ENCODE measurements around the gene DSC2.

DSC2 gene

DNA sequence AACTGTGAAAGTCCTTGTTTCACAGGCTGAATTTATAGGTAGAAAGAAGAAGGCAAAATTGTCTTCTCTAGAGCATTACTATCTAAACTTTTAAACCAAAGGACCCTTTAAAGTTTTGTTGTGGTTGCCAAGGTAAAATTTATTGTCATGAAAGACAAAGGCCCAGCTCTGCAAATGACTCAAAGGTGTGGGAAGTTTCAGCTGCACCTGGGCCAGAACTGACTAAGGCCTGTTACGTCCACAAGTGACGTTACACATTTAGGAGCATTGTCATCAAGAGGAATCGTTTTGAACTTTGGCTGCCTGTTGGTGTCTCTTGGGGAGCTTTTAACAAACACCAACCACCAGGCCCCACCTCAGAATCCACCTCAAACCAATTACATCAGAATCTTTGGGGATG is 51.6 kb downstream of the DSC2 start:
- TF ChIP-seq EZH2phosphoT487 (IDR thresholded peaks at IDR 0.05; ENCODE audit: low read length) (no peak), EZH2 (optimal IDR thresholded peaks at IDR 0.05; ENCODE audit: low read depth, low read length) (no peak)
- TF ChIP-seq, protein P1, sequence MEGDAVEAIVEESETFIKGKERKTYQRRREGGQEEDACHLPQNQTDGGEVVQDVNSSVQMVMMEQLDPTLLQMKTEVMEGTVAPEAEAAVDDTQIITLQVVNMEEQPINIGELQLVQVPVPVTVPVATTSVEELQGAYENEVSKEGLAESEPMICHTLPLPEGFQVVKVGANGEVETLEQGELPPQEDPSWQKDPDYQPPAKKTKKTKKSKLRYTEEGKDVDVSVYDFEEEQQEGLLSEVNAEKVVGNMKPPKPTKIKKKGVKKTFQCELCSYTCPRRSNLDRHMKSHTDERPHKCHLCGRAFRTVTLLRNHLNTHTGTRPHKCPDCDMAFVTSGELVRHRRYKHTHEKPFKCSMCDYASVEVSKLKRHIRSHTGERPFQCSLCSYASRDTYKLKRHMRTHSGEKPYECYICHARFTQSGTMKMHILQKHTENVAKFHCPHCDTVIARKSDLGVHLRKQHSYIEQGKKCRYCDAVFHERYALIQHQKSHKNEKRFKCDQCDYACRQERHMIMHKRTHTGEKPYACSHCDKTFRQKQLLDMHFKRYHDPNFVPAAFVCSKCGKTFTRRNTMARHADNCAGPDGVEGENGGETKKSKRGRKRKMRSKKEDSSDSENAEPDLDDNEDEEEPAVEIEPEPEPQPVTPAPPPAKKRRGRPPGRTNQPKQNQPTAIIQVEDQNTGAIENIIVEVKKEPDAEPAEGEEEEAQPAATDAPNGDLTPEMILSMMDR (IDR thresholded peaks at IDR 0.05; ENCODE audit: low read length) = no peak
- no peak overlapping the region for H3K27ac ChIP-seq (ENCODE audit: low read length)
- H3K4me2 ChIP-seq (ENCODE audit: low read depth, low read length) = no peak overlapping the region
- H4K20me1 ChIP-seq (ENCODE audit: insufficient read depth, low read length) = no peaks in the 10 kb centered on the region
- no peak overlapping the region for H3K9ac ChIP-seq (ENCODE audit: low read length)
- H3F3A ChIP-seq (ENCODE audit: insufficient read depth, low read length) = no peaks in the 10 kb centered on the region
- no peak overlapping the region for H2AFZ ChIP-seq (ENCODE audit: low read length)
- DNase-seq = no peak
- no peaks in the 10 kb centered on the region for H3K36me3 ChIP-seq (replicated peaks; ENCODE audit: insufficient read depth, low read length)
- no peaks in the 10 kb centered on the region for H3K79me2 ChIP-seq (ENCODE audit: low read length)
- no peaks in the 10 kb centered on the region for H3K9me2 ChIP-seq (replicated peaks; ENCODE audit: insufficient read depth, low read length)
- no peaks in the 10 kb centered on the region for H3K9me3 ChIP-seq (replicated peaks; ENCODE audit: insufficient read depth, low read length)
- no peaks in the 10 kb centered on the region for H3K4me1 ChIP-seq (ENCODE audit: low read length)
- H3K27me3 ChIP-seq (replicated peaks; ENCODE audit: insufficient read depth, low read length) = no peaks in the 10 kb centered on the region
- no peak overlapping the region for H3K4me3 ChIP-seq (ENCODE audit: low read length)

DNA sequence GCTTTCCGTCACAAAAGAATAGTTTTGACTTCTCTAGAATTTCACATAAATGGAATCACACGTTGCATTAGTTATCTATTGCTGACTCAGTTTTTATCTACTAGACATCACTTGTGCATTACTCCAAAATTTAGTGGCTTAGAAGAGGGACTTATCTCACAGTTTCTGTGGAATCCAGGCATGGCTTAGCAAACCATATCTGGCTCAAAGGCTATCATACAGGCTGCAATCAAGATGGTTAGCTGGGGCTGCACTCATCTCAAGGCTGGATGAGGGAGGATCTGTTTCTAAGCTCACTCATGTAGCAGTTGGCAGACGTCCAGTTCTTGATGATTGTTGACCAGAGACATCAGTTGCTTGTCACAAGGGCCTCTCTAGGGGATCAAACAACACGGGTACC is 53.0 kb downstream of the DSC2 start:
- no peaks in the 10 kb centered on the region for H3K9me3 ChIP-seq (replicated peaks; ENCODE audit: insufficient read depth, low read length)
- no peak overlapping the region for H2AFZ ChIP-seq (ENCODE audit: low read length)
- no peaks in the 10 kb centered on the region for H3K4me1 ChIP-seq (ENCODE audit: low read length)
- no peaks in the 10 kb centered on the region for H3K79me2 ChIP-seq (ENCODE audit: low read length)
- no peak overlapping the region for H3K9ac ChIP-seq (ENCODE audit: low read length)
- no peaks in the 10 kb centered on the region for H3K9me2 ChIP-seq (replicated peaks; ENCODE audit: insufficient read depth, low read length)
- no peak for DNase-seq
- no peak overlapping the region for H3K4me2 ChIP-seq (ENCODE audit: low read depth, low read length)
- TF ChIP-seq EZH2phosphoT487 (IDR thresholded peaks at IDR 0.05; ENCODE audit: low read length) (no peak), EZH2 (optimal IDR thresholded peaks at IDR 0.05; ENCODE audit: low read depth, low read length) (no peak)
- TF ChIP-seq, protein P1 (IDR thresholded peaks at IDR 0.05; ENCODE audit: low read length) = no peak
- H3K27me3 ChIP-seq (replicated peaks; ENCODE audit: insufficient read depth, low read length) = no peaks in the 10 kb centered on the region
- no peak overlapping the region for H3K27ac ChIP-seq (ENCODE audit: low read length)
- H4K20me1 ChIP-seq (ENCODE audit: insufficient read depth, low read length) = no peaks in the 10 kb centered on the region
- no peaks in the 10 kb centered on the region for H3K36me3 ChIP-seq (replicated peaks; ENCODE audit: insufficient read depth, low read length)
- no peaks in the 10 kb centered on the region for H3F3A ChIP-seq (ENCODE audit: insufficient read depth, low read length)
- H3K4me3 ChIP-seq (ENCODE audit: low read length) = no peak overlapping the region

DNA sequence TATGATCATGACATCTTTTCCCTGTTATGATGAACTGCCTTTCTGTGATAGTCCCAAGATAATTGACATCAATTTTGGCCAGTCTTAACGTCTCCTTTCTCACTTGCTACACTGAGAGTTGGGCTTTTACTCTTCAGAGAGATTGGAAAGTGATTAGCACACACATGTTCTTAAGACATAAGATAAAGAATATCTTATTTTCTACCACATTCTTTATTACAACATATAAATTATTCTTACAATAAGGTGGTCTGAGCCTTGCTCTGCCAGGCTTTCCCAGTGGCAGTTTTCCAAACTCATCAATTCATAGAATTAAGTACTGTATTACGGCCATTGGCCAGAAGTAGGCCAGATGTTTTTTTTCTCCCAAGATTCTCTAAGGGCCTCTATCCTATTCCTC is 54.0 kb downstream of the DSC2 start:
- H3K9ac ChIP-seq (ENCODE audit: low read length) = no peak overlapping the region
- H3K27ac ChIP-seq (ENCODE audit: low read length) = no peak overlapping the region
- no peaks in the 10 kb centered on the region for H4K20me1 ChIP-seq (ENCODE audit: insufficient read depth, low read length)
- no peak for DNase-seq
- no peak overlapping the region for H2AFZ ChIP-seq (ENCODE audit: low read length)
- no peaks in the 10 kb centered on the region for H3K27me3 ChIP-seq (replicated peaks; ENCODE audit: insufficient read depth, low read length)
- H3F3A ChIP-seq (ENCODE audit: insufficient read depth, low read length) = no peaks in the 10 kb centered on the region
- no peak overlapping the region for H3K4me2 ChIP-seq (ENCODE audit: low read depth, low read length)
- H3K36me3 ChIP-seq (replicated peaks; ENCODE audit: insufficient read depth, low read length) = no peaks in the 10 kb centered on the region
- no peaks in the 10 kb centered on the region for H3K9me2 ChIP-seq (replicated peaks; ENCODE audit: insufficient read depth, low read length)
- no peaks in the 10 kb centered on the region for H3K9me3 ChIP-seq (replicated peaks; ENCODE audit: insufficient read depth, low read length)
- H3K4me3 ChIP-seq (ENCODE audit: low read length) = no peak overlapping the region
- TF ChIP-seq, protein P1 (IDR thresholded peaks at IDR 0.05; ENCODE audit: low read length) = no peak
- TF ChIP-seq EZH2 (optimal IDR thresholded peaks at IDR 0.05; ENCODE audit: low read depth, low read length) = no peak
- no peak for TF ChIP-seq EZH2phosphoT487 (IDR thresholded peaks at IDR 0.05; ENCODE audit: low read length)
- no peaks in the 10 kb centered on the region for H3K79me2 ChIP-seq (ENCODE audit: low read length)
- no peaks in the 10 kb centered on the region for H3K4me1 ChIP-seq (ENCODE audit: low read length)

Data from MM.1S (cell line).